Heart left ventricle (tissue), 13 donors: Measurements from ENCODE around the gene RPP40.

Experiments
- POLR2A ChIP-seq, 2 donors: fragments of 450-650 bp; IDR thresholded peaks; one replicate each; pipeline ENCODE4 v1.6.1; 2017; ENCODE audit warnings: antibody characterized with exemption in 2 of 2, mild to moderate bottlenecking in 2 of 2, moderate library complexity in 2 of 2
- TF ChIP-seq, protein P1 (sequence below), 12 donors: fragments of 200-600 bp; sonication (generic) in 4 of 12; IDR thresholded peaks; one replicate each; pipeline versions ENCODE4 v1.5.0 to v1.8.0; 2018 to 2022; ENCODE audit warnings: antibody characterized with exemption in 12 of 12, mild to moderate bottlenecking in 5 of 12
- donor health status: ischemic (EF 13 %, LVEDD 7.1; RV severe dilation, severe dysfunction).
- donor health status: DM: no; HTN: yes; CAD: no.
- donor health status: DM: no; HTN: no; CAD: no.
- donor health status: ischemic (EF 25% LVEDD 6.9; RV normal size, moderate dysfunction).
- donor health status: ischemic (EF 25% LVEDD 5.7; RV mildly dilated, moderate dysfunction).
- donor health status: ischemic (EF 35%, LVEDD 5.7; RV mildly dilated, moderate dysfunction).
- donor health status: nonischemic (EF 11% LVEDD 7.7; RV severe dilation, severe dysfunction).
- donor health status: DM: yes; HTN: yes; CAD: no.
- donor health status: PGD.
- donor health status: ischemic (EF 29% LVEDD 5.4; RV normal size, mild dysfunction).
- donor health status: nonischemic (EF 23%, LVEDD 6.1; RV moderate dilation, normal function).

DNA sequence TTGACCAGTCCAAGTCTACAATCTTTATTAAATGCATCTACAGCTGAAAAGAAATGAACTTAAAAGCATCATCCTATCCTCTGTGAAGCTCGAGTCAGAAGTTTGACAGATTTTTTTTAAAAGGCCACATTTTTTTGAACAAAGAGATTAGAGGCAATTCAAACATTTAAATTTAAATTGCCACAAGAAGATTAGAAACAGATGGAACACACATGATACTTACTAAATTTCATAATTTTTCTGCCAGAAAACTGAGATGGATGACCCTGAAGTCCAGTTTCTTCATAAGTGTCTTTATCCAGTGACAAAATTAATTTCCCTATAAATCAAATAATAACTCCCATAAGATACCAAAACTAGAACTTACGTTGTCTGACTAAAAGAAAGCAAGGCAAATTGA is 4.3 kb downstream of the RPP40 start:
- TF ChIP-seq, protein P1, sequence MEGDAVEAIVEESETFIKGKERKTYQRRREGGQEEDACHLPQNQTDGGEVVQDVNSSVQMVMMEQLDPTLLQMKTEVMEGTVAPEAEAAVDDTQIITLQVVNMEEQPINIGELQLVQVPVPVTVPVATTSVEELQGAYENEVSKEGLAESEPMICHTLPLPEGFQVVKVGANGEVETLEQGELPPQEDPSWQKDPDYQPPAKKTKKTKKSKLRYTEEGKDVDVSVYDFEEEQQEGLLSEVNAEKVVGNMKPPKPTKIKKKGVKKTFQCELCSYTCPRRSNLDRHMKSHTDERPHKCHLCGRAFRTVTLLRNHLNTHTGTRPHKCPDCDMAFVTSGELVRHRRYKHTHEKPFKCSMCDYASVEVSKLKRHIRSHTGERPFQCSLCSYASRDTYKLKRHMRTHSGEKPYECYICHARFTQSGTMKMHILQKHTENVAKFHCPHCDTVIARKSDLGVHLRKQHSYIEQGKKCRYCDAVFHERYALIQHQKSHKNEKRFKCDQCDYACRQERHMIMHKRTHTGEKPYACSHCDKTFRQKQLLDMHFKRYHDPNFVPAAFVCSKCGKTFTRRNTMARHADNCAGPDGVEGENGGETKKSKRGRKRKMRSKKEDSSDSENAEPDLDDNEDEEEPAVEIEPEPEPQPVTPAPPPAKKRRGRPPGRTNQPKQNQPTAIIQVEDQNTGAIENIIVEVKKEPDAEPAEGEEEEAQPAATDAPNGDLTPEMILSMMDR (IDR thresholded peaks at IDR 0.05) = no peak
- no peak for TF ChIP-seq POLR2A (IDR thresholded peaks at IDR 0.05)
